NCI-H748 (cell line): ENCODE data around the gene SIRT7.

ENCODE experiments used
- DNase-seq: peaks from one replicate; lab custom pipeline; 2025; ENCODE audit not compliant: unreplicated experiment; lab: John Stamatoyannopoulos, UW

Gene SIRT7

DNA sequence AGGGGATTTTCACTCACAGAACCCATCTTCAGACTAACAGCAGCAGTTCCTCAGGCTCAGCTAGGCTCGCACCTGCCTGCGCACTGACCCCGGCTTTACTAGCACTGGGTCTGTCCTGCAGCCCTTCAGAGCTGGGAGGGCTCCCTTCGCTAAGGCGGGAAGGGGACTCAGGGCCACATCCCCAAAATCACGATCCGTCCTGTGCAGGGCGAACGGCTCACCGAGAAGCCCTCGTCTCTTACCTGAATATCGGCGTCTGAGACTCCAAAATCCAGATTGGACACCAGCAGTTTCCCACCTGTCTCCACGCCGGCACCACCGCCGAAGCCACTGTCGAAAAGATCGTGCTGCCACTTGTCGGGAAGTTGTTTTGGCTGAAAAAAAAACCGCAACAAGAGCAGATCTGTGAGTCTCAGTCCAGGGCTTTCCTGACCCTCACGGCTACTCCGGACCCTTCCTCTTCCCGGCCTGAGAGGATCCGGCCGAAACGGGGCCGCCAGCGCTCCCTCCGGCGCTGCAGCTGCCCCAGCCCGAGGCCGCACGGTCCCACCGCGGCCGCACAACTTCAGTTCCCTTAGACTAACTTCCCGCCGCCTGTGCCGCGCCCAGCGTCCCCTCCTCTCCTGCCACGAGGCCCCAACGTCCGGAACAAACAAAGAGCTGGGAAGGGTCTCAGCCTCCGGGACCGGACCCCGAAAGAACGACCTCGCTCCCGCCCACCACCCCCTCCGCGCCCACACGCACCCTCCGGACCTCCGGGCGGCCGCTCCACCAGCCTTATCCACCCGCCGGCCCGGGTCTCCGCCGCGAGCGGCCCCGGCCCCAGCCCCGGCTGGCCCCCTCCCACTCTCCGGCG lies 27.3 kb downstream of the SIRT7 start:
- DNase-seq: peak; percentile 23

DNA sequence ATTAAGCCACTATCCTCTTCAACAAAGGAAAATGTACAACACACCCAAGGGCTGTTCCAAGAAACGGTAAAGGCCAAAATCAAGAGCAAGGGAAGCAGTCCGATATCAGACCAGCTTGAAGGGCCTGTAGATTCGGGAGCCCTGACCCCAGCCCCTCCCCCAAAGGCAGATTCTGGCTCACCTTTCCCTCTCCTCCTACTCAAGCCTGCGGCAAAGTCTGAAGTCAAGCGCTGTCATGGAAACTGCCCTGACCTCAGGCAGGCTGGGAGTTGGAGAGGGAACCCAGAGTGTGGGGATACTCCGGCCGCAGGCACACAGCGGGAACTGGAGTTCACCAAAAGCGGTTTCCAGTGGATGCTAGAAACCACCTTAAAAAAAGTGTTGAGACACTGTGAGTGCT lies 28.4 kb downstream of the SIRT7 start:
- no peak for DNase-seq

DNA sequence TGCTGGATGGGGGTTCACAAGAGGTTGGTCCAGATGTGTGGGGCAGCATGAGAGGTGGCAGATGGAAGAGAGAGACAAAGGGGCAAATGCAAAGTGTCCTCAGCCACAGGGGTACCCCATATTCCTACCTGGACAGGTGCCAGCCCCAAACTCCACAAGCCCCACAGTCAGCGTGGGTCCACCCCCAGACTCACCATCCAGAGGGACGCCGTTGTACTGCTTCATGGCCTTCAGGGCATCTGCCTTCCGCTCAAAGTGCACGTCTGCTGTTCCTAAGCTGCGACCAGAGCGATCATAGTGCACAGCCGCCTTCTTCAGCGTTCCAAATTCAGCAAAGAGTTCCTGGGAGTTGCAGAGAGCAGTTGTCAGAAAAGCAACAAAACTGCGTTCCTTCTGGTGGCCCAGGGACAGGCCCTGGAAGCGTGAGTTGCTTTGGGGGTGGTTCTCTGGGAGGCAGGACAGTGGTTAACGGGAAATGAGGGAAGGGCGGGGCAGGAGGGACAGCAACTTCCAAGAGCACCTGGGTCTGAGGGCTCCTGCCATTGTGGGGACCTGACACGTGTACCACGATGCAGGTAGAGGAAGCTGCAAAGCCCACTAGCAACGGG lies 28.9 kb downstream of the SIRT7 start:
- DNase-seq: no peak

DNA sequence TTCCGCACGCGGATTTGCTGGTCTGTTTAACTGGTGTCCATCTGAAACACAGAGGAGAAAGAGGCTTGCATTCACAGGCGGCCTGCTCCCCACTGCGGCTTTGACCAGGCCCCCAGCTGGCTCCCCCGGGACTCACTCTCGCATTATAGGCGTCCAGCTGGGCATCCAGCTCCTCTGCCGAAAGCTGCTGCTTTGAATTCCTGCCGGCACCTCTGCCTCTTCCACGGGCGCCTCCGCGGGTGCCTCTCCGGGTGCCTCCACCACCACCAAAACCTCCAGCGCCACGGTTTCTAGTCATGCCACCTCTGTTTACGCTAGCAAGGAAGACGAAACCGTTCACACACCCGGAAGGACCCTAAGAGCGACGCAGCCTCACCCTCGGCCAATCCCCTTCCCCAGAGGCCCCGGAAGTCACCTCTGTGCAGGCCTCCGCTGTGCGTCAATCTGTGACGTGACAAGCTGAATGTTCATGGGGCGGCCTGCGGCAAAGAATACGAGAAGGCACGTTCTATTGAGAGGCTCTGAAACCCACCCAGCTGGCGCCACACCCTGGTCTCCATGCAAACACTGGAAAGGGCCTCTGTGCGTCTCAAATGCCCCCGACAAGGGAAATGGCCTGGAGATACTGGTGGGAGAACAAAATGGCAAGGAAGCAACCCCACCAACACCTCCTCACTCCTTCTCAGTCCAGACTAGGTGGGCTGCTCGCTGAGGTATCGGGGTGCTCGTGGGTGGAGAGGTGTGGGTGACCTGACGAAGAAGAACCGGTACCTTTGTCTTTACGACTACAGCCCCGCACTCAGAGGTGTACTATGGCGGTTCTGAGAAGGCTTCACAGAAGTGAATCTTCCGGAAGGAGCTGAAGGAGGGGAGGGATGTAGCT lies 29.6 kb downstream of the SIRT7 start:
- DNase-seq: no peak

DNA sequence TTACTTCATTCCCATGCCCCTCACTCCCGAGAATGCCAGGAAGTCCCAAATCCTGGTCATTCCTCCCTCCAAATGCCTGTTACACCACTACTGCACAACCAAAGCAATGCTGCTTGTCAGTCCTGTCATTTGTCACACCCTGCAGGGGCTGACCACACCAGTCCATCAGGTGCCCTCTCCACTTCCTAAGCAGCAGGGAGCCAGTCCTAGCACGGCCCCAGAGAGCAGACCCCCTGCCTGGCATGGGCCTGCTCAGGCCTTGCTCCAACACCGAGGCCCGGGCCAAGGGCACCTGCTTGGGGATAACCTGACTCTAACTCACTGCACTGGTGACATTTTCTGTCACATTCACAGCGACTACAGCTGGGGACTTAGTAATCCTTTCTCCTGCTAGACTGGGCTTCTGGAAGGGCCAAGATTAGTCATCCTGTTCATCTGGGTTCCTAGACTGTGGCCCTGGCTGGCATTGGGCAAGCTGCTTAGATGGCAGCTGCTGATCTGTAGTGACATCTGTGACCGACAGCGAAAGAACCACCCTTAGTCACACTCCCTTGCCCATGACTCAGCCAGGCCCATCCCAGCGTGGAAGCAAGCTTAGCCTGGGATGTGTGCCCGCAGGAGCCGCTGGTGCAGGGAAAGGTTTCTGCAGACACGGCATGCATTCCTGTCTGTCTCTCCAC lies 32.0 kb downstream of the SIRT7 start:
- no peak for DNase-seq

DNA sequence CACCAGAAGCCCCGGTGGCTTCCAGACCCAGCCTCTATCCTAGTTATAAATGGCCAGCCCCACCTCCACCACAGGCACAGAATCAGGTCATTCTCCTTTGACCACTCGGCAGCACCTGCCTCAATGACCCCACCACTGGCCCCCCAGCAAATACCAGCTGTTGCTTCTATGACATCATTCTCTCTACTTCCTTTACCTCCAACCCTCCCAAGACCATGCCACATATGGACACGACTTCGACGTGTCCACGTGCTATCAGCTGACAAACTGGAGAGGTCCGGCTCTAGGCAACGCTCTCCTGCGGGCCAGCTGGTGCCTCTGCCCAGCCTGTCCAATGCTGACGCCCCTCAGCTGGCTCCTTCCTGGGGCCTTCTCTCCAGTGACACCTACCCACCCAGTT lies 32.5 kb downstream of the SIRT7 start:
- no peak for DNase-seq

DNA sequence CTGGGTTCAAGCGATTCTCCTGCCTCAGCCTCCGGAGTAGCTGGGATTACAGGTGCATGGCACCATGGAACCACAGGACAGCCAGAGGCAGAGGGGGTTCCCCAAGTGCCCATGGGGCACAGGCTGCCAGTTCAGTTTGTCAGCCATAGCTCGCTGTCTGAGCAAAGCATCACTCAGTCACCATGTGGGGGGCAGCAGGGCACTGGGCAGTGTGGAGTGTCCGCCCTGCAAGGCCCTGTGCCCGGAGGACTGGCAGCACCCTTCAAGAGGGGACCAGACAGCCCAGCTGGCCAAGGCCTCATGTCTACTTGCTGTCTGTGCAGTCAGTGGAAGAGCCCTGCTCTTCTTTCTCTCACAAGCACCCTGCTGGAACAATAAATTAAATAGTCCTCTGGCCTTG lies 33.0 kb downstream of the SIRT7 start:
- no peak for DNase-seq

DNA sequence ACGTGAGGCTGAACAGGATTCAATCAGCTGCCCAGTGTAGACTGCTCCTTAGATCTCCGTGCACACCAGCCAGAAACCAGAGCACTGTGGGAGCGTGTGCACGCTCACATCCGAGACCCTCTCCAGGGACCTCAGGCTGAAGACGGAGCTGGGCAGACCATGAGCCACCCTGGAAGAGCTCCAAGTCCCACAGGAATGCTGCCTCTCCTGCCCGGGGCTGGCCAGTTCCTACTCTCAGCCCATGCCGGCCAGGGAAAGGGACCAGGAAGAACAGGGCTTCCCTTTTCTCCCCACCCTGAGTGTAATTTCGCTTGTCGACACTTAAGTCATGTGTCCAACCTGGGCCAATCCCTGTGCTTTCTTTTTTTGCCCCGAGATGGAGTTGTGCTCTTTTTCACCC lies 33.5 kb downstream of the SIRT7 start:
- DNase-seq: no peak

DNA sequence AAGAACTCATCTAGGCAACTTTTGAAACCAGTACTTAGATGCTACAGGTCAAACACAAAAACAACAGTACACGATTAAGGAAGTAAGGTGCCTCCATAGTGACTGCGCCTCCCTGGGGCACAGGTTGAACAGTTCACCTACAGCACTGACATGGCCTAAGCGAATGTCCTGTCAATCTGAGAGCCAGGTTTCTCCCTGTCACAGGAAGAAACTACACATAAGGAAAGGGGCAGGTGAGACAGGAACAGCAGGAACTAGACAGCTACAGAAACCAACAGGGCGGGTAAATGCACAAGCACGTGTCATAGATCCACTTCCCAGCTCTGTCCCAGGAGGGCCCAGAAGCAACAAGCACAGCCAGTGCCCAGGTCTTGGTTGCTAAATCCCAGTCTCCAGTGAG lies 38.9 kb downstream of the SIRT7 start:
- DNase-seq: no peak

DNA sequence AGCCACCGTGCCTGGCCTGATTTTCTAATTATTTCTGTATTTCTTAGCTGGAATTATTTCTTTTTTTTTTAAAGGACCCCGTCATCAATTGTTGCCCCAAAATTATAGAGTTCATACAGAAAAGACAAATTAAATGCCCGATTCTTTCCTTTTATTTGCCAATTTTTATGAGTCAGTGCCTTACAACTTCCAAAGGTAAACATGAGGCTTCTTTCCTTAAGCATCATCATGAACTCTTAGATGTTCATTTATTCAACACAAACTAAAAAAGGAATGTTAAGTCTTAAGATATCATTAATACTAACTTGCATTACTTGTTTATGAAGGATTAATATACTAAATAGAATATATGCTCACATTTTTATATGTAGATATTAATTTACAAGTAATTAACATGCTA lies 39.7 kb downstream of the SIRT7 start:
- DNase-seq: no peak

DNA sequence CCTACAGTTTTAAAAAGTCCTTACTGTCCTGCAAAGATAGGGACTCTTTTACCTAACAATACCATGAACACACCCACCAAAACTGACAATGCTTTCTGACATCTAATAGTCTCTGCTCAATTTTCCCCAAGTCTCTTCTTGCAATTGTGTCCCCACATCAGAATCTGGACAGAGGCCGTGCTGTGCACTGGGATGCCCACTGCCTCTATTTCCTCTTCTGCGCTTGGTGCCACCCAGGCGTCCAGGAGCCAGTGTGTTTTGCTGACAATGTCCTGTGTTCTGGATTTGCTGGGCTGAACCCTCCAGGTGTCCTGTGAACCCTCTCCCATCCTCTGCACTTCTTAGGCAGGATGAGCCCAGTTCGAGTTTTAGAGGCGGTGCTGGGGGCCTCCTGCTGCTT lies 40.4 kb downstream of the SIRT7 start:
- DNase-seq: no peak

DNA sequence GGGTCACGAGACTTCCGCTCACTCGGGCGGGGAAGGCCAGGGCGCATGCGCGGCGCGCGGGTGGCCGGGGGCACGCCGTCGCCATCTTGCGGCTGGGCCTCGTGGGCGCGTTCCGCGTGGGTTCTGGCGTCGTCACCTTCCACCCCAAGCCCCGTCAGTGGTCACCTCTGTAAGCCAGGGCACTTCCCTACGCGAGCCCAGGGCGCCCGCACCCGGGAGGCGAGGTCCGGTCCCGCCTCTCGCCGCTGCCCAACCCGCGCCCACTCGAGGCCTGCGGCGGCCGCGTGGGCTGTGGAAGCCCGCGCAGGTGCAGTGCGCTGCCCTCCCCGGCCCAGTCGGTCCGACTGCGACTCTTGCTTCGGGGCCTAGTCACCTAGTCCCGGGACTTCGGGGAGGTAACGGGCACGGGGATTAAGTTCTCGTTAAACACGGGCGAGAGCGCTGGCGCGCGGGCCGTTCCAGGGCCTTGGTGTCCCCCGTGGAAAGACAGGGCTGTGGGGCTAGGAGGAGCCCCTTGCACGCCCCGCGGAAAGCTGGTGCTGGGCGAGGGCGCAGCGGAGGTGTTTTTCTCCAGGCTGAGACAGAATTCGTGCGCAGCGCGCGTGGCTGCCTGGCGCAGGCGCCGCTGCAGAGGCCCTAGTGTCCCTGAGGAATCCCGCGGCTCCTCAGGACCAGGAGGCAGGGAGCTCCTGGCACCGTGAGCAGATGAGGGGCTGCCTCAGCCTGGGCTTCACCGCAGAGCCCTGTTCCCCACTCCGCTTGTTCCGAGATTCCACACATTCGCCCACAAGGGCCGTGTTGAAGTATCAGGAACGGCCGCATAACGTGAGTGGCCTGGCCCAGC lies 46.4 kb downstream of the SIRT7 start:
- peak; percentile 90 for DNase-seq

DNA sequence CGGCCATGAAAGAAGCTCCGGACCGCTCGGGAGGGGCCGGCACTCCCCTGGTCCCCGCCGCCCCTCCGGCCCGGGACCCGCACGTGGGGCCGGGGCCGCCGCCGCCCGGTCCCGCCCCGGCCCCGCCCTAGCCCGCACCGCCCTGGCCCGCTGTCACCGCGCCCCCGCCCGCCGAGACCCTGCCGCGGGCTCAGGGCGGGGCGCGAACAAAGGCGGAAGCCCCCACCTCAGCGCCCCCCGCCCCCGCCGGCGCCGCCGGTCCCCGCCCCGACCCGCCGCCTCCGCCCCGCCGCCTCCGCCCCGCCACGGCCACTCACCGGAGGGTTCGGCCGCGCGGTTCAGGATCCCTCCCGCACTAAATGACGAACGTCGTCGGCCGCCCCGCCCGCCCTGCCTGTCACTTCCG lies 47.0 kb downstream of the SIRT7 start, which contains the start of gene ARHGDIA:
Gene ARHGDIA, minus strand, starts transcription at position 357 of the 406 bp plus-strand sequence. CDS start 1,407 bp downstream, outside the sequence.
- DNase-seq: no peak

DNA sequence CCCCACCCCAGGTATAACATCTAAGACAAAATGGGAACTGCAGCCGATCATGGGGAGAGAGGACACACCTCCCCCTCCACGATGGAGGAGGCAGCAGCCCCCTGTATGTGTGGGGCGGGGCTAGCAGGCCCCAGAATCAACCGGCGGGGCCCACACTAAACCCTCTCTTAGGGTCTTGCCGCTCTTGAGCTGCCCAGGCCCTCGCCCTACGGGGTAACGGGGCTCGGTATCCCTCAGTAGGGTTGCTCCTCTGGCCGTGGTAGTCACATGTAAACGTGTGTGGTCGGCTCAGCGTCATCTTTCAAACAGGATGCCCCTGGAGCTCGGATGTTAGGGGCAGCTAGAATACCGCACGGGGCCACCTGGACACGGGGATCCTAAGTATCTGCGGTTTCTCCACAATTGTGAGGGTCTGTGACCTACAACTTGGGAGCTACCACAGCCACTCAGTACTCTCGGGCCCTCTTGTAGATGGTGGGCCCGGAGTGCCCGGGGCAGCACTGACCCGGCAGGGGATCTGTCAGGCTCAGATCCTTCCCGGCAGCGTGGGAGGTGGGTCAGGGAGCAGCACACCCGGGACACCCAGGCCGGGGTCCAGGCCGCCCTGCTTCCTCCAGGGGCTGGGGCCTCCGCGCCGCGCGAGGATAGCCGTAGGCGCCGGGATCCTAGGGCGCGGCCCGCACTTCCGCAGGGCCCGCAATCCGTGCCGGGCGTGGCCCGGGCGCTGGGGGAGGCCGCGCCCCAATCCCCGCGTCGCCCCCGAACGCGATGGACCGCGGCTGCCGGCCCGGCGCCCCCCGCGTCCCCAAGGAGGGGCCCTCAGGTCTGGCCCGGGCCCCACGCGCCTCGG lies 47.6 kb downstream of the SIRT7 start:
- peak; percentile 39 for DNase-seq

DNA sequence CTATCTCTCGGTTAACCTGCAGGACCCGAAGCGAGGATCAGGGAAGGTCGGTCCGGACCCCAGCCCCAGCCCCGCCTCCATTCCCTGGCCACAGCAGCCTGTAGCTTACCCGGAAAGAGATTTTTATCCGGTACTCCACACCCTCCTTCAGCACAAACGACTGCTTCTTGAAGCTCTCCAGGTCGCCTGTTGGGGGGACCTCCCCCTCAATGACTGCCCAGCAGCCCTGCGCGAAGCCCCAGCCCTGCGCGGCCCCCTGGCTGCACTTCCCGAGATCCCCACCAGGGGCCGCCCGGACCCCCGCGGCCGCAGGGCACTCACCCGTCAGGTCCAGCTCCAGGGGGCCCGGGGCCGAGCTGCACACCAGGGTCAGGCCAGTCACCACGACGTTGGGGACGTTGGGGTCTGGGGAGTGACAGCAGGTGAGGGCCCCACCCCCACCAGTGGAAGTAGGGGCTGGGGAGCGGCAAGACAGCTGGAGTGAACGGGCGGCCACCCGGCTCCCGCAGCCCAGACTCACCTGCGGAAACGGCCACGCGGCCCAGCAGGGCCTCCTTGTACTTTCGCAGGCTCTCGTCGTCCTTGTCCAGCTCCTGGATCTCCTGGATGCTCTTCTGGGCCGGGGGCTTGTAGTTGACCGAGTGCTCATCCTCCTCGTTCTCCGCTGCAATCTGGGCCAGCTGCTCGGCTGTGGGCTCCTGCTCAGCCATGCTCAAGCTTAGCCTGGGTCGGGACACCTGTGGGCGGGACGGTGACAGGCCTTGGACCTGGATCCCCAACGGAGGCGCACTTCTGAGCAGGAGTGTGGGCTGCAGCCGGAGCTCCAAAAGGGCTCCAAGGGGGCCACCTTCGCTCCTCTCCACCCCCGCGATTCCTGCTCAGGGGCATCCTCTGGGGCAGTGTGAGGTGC lies 48.5 kb downstream of the SIRT7 start:
- DNase-seq: no peak

DNA sequence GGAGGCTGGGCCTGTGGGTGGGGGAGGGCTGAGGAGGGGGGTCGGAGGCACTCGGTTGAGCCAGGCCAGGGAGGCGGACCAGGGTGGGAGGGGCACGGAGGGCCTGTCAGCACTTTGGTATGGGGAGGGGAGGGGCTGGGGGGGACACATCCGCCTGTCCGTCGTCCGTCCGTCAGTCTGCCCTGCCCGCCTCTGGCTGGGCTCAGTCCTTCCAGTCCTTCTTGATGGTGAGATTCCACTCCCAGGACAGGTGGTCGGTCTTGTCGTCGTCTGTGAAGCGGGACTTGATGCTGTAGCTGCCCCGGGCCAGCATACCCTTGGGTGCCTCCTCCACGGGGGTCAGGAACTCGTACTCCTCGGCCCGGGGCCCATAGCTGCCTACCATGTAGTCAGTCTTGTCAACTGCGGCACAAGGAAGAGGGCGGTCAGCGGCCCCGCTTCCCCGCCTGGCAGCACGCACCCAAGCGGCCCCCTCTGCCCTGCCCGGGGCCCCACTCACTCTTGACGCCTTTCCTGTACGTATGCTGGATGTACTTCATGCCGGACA lies 49.2 kb downstream of the SIRT7 start:
- no peak for DNase-seq

DNA sequence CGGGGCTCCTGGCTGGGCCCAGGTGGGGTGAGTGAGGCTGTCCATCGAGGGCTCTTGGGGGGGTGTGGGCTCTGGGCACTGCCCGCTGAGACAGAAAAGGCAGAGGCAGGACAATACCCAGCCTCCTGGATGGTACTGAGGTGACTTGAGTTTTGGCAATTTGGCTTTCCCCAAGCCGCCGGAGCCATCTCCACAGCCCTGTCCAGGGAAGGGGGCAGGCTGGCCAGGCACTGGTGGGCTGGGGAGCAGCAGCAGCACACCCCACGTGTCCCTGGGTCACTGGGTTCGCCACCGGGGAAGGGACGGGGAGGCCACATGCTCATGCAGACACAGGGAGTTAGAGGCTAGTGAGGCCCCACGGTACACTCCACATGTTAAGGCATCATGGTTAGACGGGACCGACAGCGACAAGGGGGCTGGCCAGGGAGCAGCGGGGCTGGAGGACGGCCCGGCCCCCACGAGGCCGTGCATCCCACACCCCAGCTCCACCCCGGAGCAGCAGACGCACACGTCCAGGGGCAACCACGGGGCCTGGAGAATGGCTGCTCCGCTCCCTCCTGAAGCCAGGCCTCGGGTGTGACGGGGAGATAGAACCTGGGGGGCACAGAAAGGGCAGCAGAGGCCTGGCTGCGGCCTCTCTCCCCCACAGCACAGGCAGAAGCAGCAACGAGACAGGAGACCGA lies 49.8 kb downstream of the SIRT7 start:
- DNase-seq: no peak
